Vagina (tissue), 2 donors: ENCODE measurements around the gene B9D1. TPM values are rescaled to one million over a fixed set of nuclear protein-coding genes. Genes with fewer than 3 reads are reported as not detected.

Experiments
- DNase-seq, 2 donors: peaks; one replicate each; pipeline ENCODE4 v3.0.0-alpha.2; 2017; ENCODE audit errors: extremely low spot score in 2 of 2
- H3K27ac ChIP-seq: fragments of 200-600 bp; sonication (generic); one replicate; pipeline ENCODE4 v1.5.1; 2019
- H3K27me3 ChIP-seq: fragments of 200-600 bp; sonication (generic); one replicate; pipeline ENCODE4 v1.5.1; 2019
- H3K36me3 ChIP-seq, 2 donors: fragments of 200-600 bp; sonication (generic); one replicate each; pipeline ENCODE4 v1.5.1; 2017 to 2019
- H3K4me1 ChIP-seq: fragments of 200-600 bp; sonication (generic); one replicate; pipeline ENCODE4 v1.5.1; 2019
- H3K4me3 ChIP-seq, 2 donors: fragments of 200-600 bp; sonication (generic); 1 replicate in 1 of 2; 2 replicates in 1 of 2; pipeline ENCODE4 v1.5.1; 2016 to 2019
- H3K9me3 ChIP-seq: fragments of 200-600 bp; sonication (generic); one replicate; pipeline ENCODE4 v1.5.1; 2019
- CTCF ChIP-seq, 3 experiments: fragments of 450-650 bp in 2 of 3; fragments of 200-600 bp in 1 of 3; sonication (generic) in 1 of 3; IDR thresholded peaks; one replicate each; pipeline ENCODE4 v1.5.1; 2017 to 2019; ENCODE audit warnings: antibody characterized with exemption in 3 of 3, mild to moderate bottlenecking in 2 of 3, moderate library complexity in 2 of 3
- POLR2A ChIP-seq, 2 donors: fragments of 450-650 bp; IDR thresholded peaks; one replicate each; pipeline ENCODE4 v1.6.1; 2017; ENCODE audit warnings: antibody characterized with exemption in 2 of 2, mild to moderate bottlenecking in 2 of 2, moderate library complexity in 2 of 2
- POLR2AphosphoS5 ChIP-seq, 2 donors: sonication (generic); formaldehyde crosslinking; IDR thresholded peaks; one replicate each; pipeline ENCODE4 v1.9.0; 2017; ENCODE audit warnings: antibody characterized with exemption in 2 of 2, mild to moderate bottlenecking in 2 of 2, low read depth in 1 of 2; ENCODE audit not compliant: insufficient read depth in 1 of 2
- intact Hi-C: fragments of 100-400 bp; cut with DNase I; formaldehyde crosslinking; loops from one replicate; pipeline ENCODE4 v1.15.1; 2023
- total RNA-seq: library from RNA; depleted of rRNA; stranded (reverse); fragments of >200 nt; gene quantifications from one replicate; pipeline ENCODE4 v1.2.3, GENCODE V29; 2016

The B9D1 gene
- total RNA-seq, 1 donor from 2014 or later: 50.6 TPM

DNA sequence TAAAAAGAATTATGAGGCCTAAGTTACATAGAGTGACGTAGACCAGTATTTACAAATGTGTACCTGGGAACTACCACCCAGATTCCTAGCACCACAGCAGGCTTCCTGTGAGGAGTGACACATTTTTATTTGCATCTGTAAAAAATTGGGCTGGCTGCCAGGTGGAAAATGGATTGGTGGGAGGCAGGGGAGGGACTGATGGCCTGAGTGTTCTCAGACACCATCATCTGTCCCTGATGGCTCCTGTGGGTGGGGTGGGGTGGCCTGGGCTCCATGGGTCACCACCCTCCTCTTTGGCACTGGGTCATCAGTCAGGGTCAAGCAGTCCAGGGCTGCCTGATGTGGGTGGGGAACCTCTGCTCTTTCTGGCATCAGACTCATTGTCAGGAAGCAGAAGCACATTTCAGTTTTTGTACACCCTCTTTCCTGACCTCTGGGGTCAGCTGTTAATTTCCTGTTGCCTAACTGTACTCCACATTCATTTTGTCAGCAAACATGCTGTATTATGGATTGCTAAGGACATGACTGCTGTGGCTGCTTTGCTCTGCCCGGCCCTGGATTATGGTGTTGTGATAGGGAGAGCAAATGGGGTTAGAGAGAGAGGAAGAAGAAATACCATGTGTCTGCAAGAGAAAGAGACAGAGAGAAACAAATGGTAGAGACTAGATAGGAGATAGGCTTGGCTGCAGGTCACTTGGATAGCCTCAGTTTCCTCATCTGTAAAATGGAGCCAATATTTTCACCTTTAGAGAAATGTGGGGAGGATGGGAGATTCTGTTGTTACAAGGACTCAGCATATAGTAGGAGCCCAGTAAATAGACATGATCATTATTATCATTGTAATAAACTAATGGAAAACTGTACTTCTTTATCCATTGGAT lies 36.0 kb upstream of the B9D1 start:
- intact Hi-C loops: no loop called here
- Histone ChIP-seq H3K4me1 (peaks cover 40% of the 10 kb centered on the region), H3K27ac (peak overlapping the region; percentile 57), H3K4me3 (no peak overlapping the region), H3K9me3 (no peaks in the 10 kb centered on the region), H3K27me3 (no peaks in the 10 kb centered on the region), H3K36me3 (no peaks in the 10 kb centered on the region)
- TF ChIP-seq POLR2A (IDR thresholded peaks at IDR 0.05) (no peak), POLR2AphosphoS5 (IDR thresholded peaks at IDR 0.05; ENCODE audit: insufficient read depth in 1 of 2, low read depth in 1 of 2) (peak in 1 of 2 donors; percentile 54)
- DNase-seq: no peak

- DNase-seq: no peak
- intact Hi-C loops: no loop called here
Measured at GRCh38 chr17:19397556-19398041, 35.1 kb upstream of the B9D1 start.

DNA sequence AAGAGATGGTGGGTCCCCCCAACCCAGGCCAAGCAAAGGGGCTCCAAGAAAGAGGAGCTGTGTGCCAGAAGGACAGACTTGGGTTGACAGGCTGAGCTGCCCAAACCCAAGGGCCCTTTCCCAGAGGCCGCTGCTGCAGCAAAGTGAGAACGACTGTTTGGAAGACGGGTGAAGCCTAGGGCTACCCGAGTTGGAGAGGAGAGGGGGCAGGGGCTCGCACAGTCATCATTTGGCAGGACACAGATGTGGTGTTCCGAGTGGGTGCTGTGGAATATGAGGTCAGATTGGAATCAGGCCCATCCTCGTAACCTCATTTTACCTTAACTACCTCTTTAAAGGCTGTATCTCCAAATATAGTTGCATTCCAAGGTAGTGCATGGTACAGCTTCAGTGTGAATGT lies 29.8 kb upstream of the B9D1 start:
- H3K9me3 ChIP-seq: no peaks in the 10 kb centered on the region
- H3K27ac ChIP-seq: no peak overlapping the region
- intact Hi-C loops: no loop called here
- no peak overlapping the region for H3K4me3 ChIP-seq
- DNase-seq: no peak
- no peak for TF ChIP-seq CTCF (IDR thresholded peaks at IDR 0.05)
- TF ChIP-seq POLR2A (IDR thresholded peaks at IDR 0.05): no peak
- TF ChIP-seq POLR2AphosphoS5 (IDR thresholded peaks at IDR 0.05; ENCODE audit: insufficient read depth in 1 of 2, low read depth in 1 of 2): no peak
- H3K27me3 ChIP-seq: no peaks in the 10 kb centered on the region
- H3K4me1 ChIP-seq: peaks cover 34% of the 10 kb centered on the region
- H3K36me3 ChIP-seq: no peaks in the 10 kb centered on the region

More at GRCh38 chr17:19397556-19398041, 35.1 kb upstream of the B9D1 start:
- no peak for TF ChIP-seq POLR2AphosphoS5 (IDR thresholded peaks at IDR 0.05; ENCODE audit: insufficient read depth in 1 of 2, low read depth in 1 of 2)
- no peak for TF ChIP-seq POLR2A (IDR thresholded peaks at IDR 0.05)
- no peak for TF ChIP-seq CTCF (IDR thresholded peaks at IDR 0.05)
- Histone ChIP-seq H3K4me1 (peaks cover 35% of the 10 kb centered on the region), H3K4me3 (no peak overlapping the region), H3K36me3 (no peaks in the 10 kb centered on the region), H3K9me3 (no peaks in the 10 kb centered on the region), H3K27ac (peak overlapping the region; percentile 57), H3K27me3 (no peaks in the 10 kb centered on the region)

GRCh38 chr17:19391432-19391831 lies 28.9 kb upstream of the B9D1 start:
- H3K4me1 ChIP-seq: peaks cover 41% of the 10 kb centered on the region

DNA sequence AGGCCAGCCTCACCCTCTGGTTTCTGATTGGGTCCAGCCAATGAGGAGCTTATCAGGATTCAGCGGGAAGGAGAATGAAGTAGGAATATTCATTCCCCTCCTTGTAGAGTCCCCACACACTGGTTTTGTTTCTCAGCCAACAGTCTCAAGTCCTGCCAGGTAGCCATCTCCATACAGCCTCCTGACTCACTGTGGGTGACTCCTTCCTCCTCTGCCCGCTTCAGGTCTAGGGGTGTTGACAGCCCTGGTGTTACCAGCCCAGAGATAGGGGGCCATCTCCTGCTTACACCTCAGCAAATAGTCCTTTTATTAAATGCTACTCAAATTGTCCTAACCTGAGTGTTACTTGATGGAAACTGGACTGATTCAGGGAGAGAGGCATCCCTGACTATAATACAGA lies 28.4 kb upstream of the B9D1 start:
- TF ChIP-seq POLR2AphosphoS5 (IDR thresholded peaks at IDR 0.05; ENCODE audit: insufficient read depth in 1 of 2, low read depth in 1 of 2) (no peak), POLR2A (IDR thresholded peaks at IDR 0.05) (no peak), CTCF (IDR thresholded peaks at IDR 0.05) (no peak)
- no peaks in the 10 kb centered on the region for H3K27me3 ChIP-seq
- H3K36me3 ChIP-seq: no peaks in the 10 kb centered on the region
- no peak overlapping the region for H3K27ac ChIP-seq
- no peak overlapping the region for H3K4me3 ChIP-seq
- intact Hi-C loops: no loop called here
- H3K9me3 ChIP-seq: no peaks in the 10 kb centered on the region
- peaks cover 46% of the 10 kb centered on the region for H3K4me1 ChIP-seq
- DNase-seq: no peak

More at GRCh38 chr17:19391432-19391831, 28.9 kb upstream of the B9D1 start:
- no peaks in the 10 kb centered on the region for H3K9me3 ChIP-seq
- no peak overlapping the region for H3K4me3 ChIP-seq
- no peak overlapping the region for H3K27ac ChIP-seq
- TF ChIP-seq POLR2A (IDR thresholded peaks at IDR 0.05) (no peak), CTCF (IDR thresholded peaks at IDR 0.05) (no peak), POLR2AphosphoS5 (IDR thresholded peaks at IDR 0.05; ENCODE audit: insufficient read depth in 1 of 2, low read depth in 1 of 2) (no peak)
- H3K27me3 ChIP-seq: no peaks in the 10 kb centered on the region
- H3K36me3 ChIP-seq: no peaks in the 10 kb centered on the region
- intact Hi-C loops: no loop called here
- no peak for DNase-seq
